Measurements from ENCODE around the gene TBX4. TPM values are rescaled to one million over a fixed set of nuclear protein-coding genes. Genes with fewer than 3 reads are reported as not detected.

TBX4 gene
- total RNA-seq, 1 experiment from 2014 or later, result not detected

DNA sequence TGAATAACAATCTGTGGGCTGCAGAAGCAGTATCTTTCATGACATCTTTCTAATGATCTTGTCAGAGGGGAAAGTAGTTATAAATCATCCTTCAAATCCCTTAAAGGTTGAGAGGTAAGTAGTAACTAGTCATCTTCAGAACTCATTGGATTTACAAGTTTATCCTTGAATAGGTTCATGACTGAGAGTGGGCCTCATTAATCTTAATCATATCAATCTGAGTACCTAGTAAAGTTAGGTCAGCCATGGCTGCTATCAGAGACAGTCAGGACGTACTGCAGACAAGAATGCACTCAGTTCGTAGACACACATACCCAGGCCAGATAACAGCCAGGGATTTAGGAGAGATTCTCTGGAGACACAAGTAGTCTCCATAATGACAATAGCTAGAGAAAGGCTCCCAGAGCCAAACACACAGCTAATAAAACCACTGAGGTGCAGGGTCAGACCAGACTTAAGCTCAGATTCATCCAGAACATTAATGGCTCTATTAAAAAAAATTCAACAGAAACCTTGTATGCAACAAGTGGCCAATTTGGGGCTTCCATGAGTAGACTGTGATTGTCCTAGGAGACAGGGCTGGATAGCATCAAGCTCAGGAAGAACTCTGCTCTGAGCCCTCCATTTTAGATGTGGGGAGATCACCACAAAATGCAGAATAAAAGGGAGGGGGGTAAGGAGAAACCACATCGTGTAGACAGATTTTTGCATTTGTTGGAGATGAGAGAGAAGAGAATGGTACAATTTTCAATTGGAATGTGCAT lies 65.8 kb downstream of the TBX4 start:
- H3K4me2 ChIP-seq (ENCODE audit: insufficient read depth, insufficient read length, low read length), result no peak overlapping the region
- H3K79me2 ChIP-seq (ENCODE audit: insufficient read depth, low read length), result no peaks in the 10 kb centered on the region
- H3K36me3 Mint-ChIP-seq (ENCODE audit: insufficient read depth in 1 of 3, low read depth in 3 of 3), result no peaks in the 10 kb centered on the region
- H2BK15ac ChIP-seq (ENCODE audit: low read depth, low read length), result no peak overlapping the region
- no peak overlapping the region for H3K14ac ChIP-seq (ENCODE audit: insufficient read depth, low read length)
- no peak overlapping the region for H3K9ac ChIP-seq (ENCODE audit: extremely low read depth, insufficient read length, low read length)
- H2BK120ac ChIP-seq (ENCODE audit: low read depth, low read length, poor library complexity, severe bottlenecking), result no peak overlapping the region
- no peak overlapping the region for H4K91ac ChIP-seq (ENCODE audit: insufficient read length, low read depth, low read length)
- H4K5ac ChIP-seq (ENCODE audit: insufficient read length, low read depth, low read length), result no peak overlapping the region
- H3K23me2 ChIP-seq (ENCODE audit: insufficient read length, low read depth, low read length, poor library complexity, severe bottlenecking), result no peaks in the 10 kb centered on the region
- H3T11ph ChIP-seq (ENCODE audit: low read length), result no peak overlapping the region
- no peak overlapping the region for H3K4me3 Mint-ChIP-seq
- no peak overlapping the region for H2AFZ ChIP-seq (ENCODE audit: low read length)
- no peak overlapping the region for H2AK5ac ChIP-seq (ENCODE audit: insufficient read length, low read length)
- no peak overlapping the region for H3K27ac Mint-ChIP-seq
- H2BK20ac ChIP-seq (ENCODE audit: low read depth, low read length, poor library complexity, severe bottlenecking), result no peak overlapping the region
- no peaks in the 10 kb centered on the region for H3K79me1 ChIP-seq (ENCODE audit: insufficient read depth, low read depth, low read length, poor library complexity, severe bottlenecking)
- H3K4me1 Mint-ChIP-seq, result no peaks in the 10 kb centered on the region
- H4K8ac ChIP-seq (replicated peaks; ENCODE audit: insufficient read length, low read depth, low read length), result no peak overlapping the region
- H3K27me3 Mint-ChIP-seq (ENCODE audit: low read depth), result peaks cover 5% of the 10 kb centered on the region
- H2BK12ac ChIP-seq (ENCODE audit: insufficient read length, low read depth, low read length), result no peak overlapping the region
- no peak for DNase-seq
- H3K18ac ChIP-seq (ENCODE audit: insufficient read length, low read depth, low read length), result no peak overlapping the region
- H3K27ac ChIP-seq (ENCODE audit: insufficient read length, low read depth, low read length), result no peak overlapping the region
- H3K23ac ChIP-seq (ENCODE audit: insufficient read length, low read depth, low read length), result no peak overlapping the region
- no peak overlapping the region for H3K56ac ChIP-seq (ENCODE audit: insufficient read length, low read depth, low read length)
- H2BK5ac ChIP-seq (ENCODE audit: insufficient read length, low read length), result no peak overlapping the region
- TF ChIP-seq CTCF (conservative IDR thresholded peaks at IDR 0.05), result no peak
- no peaks in the 10 kb centered on the region for H3K9me3 ChIP-seq (ENCODE audit: control insufficient read depth, low read depth, low read length)
- H4K20me1 ChIP-seq (ENCODE audit: control insufficient read depth, insufficient read depth, insufficient read length), result no peaks in the 10 kb centered on the region
- WGBS (ENCODE audit: extremely low coverage, insufficient read length, low lambda C conversion rate), result no CpG with 5 or more reads among the region's 3 CpGs
- no peak overlapping the region for H3K4ac ChIP-seq (ENCODE audit: low read depth, low read length)
- no peaks in the 10 kb centered on the region for H3K9me3 Mint-ChIP-seq
- H3K4me1 ChIP-seq (ENCODE audit: insufficient read depth, low read length), result no peaks in the 10 kb centered on the region
- no peaks in the 10 kb centered on the region for H3K27me3 ChIP-seq (ENCODE audit: insufficient read depth, low read length)

Data from H9 (cell line).